Activated CD8-positive, alpha-beta T cell treated with anti-CD3 and anti-CD28 coated beads, Interleukin-2, amount 10 ng/mL, durations not matched to agents 7 days and 5 days (primary cell): ENCODE measurements around the gene PRSS56. TPM values are rescaled to one million over a fixed set of nuclear protein-coding genes. Genes with fewer than 3 reads are reported as not detected.
A peak's percentile ranks its signal among the peaks of the same experiment; 100 is the strongest.
"Not testable (repeated sequence)": the region's sequence is repeated elsewhere in the genome, so short reads cannot be mapped to it uniquely, and the experiment has no call there.

Source experiments
- ATAC-seq: fragments of 150-1000 bp; cut with Tn5 transposase; one replicate; pipeline ENCODE4 v1.10.0; 2021; ENCODE audit warnings: moderate library complexity
- CTCF ChIA-PET: fragments of 350-600 bp; sonication (Branson Sonifier 250); formaldehyde crosslinking; loops from one replicate; lab custom pipeline; 2021; ENCODE audit warnings: antibody characterized with exemption; lab: Charles Lee
- POLR2A ChIA-PET: fragments of 350-600 bp; sonication (Branson Sonifier 250); formaldehyde crosslinking; loops from one replicate; lab custom pipeline; 2021; ENCODE audit warnings: antibody characterized with exemption; lab: Charles Lee
- DNase-seq: peaks from one replicate; pipeline ENCODE4 v3.0.0-alpha.2; 2020
- H3K27ac Mint-ChIP-seq: one replicate; pipeline ENCODE4 v1.8.0; 2021; ENCODE audit warnings: mild to moderate bottlenecking, mixed read lengths
- H3K27me3 Mint-ChIP-seq: one replicate; pipeline ENCODE4 v1.8.0; 2021; ENCODE audit warnings: low read depth, mixed read lengths
- H3K36me3 Mint-ChIP-seq: one replicate; pipeline ENCODE4 v1.8.0; 2021; ENCODE audit warnings: low read depth, mixed read lengths
- H3K4me1 Mint-ChIP-seq: one replicate; pipeline ENCODE4 v1.8.0; 2021; ENCODE audit warnings: low read depth, mixed read lengths
- H3K4me3 Mint-ChIP-seq: one replicate; pipeline ENCODE4 v1.8.0; 2021; ENCODE audit warnings: mild to moderate bottlenecking, mixed read lengths
- H3K9me3 Mint-ChIP-seq: one replicate; pipeline ENCODE4 v1.8.0; 2022; ENCODE audit warnings: mixed read lengths; ENCODE audit not compliant: insufficient read depth
- total RNA-seq, 2 experiments: library from RNA; stranded (reverse); gene quantifications; one replicate each; pipeline ENCODE4 v1.2.3, GENCODE V29; 2021

Gene PRSS56
- total RNA-seq, 2 experiments from 2014 or later = not detected

DNA sequence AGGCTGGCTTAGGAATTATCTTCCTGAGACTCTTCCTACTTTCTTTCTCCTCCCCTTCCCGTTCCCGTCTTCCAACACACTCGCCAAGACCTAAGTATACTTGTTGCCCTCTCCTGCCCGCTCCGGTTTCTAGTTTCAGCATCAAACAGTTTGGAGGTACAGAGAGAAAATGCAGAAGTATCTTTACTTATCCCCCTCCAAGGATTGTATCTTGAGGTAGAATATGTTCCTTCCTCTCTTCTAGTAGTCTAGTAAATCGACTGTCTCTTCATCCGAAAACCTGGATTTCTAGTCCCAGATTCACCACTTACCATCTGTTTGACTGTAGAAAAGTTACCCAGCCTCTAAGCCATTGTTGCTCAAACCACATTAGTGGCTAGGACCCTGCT, 31.1 kb downstream of the PRSS56 start:
- peaks cover 63% of the 10 kb centered on the region for H3K4me1 Mint-ChIP-seq
- ChIA-PET CTCF (interaction anchor here (1.0 kb wide), 1 partner anchor 54 kb away, joined by 3 read pairs; no protein-coding TSS in a partner anchor), POLR2A (interaction anchor here (0.6 to 0.9 kb wide), 7 partner anchors 11 to 531 kb away, joined by 3 to 5 read pairs (median 3); no protein-coding TSS in a partner anchor)
- H3K27me3 Mint-ChIP-seq = no peaks in the 10 kb centered on the region
- peak overlapping the region; percentile 100 for H3K4me3 Mint-ChIP-seq
- peaks cover 43% of the 10 kb centered on the region for H3K36me3 Mint-ChIP-seq
- peak overlapping the region; percentile 100 for H3K27ac Mint-ChIP-seq
- ATAC-seq = no peak
- no peak for DNase-seq
- no peaks in the 10 kb centered on the region for H3K9me3 Mint-ChIP-seq

DNA sequence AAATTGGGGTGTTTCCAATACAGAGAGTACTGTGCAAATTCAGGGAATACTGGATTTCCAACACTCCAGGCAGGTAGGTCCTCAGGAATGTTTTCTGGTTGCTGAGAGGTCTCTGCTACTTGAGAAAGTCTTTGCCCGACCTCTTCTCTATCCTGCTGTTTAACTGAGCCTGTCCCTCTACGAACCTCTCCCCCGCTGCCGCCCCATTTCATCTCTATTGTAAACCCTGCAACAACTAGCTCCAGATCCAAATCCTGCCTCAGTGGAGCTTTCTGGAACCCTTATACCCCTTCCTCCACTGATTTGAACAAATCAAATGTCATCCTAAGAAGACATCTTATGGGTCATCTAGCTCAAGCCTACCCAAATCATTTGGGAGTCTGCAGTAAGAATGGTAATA, 31.6 kb downstream of the PRSS56 start:
- CTCF ChIA-PET = no interaction called here
- ATAC-seq (no peak), DNase-seq (no peak)
- POLR2A ChIA-PET = no interaction called here
- H3K27me3 Mint-ChIP-seq = no peaks in the 10 kb centered on the region
- peak overlapping the region; percentile 100 for H3K27ac Mint-ChIP-seq
- no peaks in the 10 kb centered on the region for H3K9me3 Mint-ChIP-seq
- peaks cover 58% of the 10 kb centered on the region for H3K4me1 Mint-ChIP-seq
- H3K36me3 Mint-ChIP-seq = peaks cover 40% of the 10 kb centered on the region
- H3K4me3 Mint-ChIP-seq = peak overlapping the region; percentile 100

DNA sequence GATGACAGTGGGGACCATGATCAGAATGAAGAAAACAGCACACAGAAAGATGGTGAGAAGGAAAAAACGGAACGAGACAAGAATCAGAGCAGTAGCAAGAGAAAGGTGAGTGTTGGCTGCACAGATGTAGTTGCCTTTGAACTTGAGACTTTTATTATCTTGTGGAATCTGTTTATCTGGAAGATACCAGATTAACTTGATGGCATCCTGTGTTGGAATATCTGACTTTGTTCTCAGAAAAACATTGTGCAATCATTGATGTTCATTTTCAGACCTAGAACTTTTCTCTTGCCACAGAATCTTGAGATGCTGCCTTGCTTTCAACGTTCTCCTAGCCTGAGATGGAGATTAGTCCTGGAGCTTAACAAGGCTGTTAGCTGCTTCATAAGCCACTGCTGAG, 36.2 kb downstream of the PRSS56 start:
- Mint-ChIP-seq H3K4me3 (no peak overlapping the region), H3K36me3 (peaks cover 41% of the 10 kb centered on the region), H3K27ac (peak overlapping the region; percentile 7), H3K9me3 (no peaks in the 10 kb centered on the region), H3K27me3 (no peaks in the 10 kb centered on the region), H3K4me1 (peaks cover 29% of the 10 kb centered on the region)
- CTCF ChIA-PET = interaction anchor here (0.7 kb wide), 1 partner anchor 758 kb away, joined by 3 read pairs; no protein-coding TSS in a partner anchor
- DNase-seq (no peak), ATAC-seq (no peak)
- POLR2A ChIA-PET = no interaction called here

DNA sequence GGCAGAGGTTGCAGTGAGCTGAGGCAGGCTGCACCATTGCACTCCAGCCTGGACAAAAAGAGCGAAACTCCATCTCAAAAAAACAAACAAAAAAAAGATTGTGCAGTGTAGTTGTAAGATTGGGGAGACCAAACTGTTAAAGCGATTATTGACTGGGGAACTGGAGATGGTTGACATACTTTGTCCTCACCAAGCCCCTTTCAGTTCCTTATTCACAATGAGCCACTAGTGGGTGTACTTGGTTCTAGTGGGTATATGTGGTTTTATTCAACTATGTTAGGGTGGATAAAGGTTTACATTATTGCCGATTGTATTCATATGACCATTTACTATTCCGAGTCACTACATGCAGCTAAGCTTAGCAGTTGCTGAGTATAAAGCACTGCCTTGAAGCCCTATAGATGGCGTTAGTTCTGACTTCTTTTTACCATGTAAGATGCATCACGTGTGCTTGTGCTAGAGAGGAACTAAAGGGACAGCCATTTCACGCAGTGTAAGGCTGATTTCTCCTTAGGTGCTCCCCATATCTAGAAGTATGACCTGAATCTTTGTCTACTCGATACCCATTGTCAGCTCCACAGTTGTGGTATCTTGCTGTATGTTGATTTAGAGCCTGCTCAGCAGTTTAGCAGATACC, 42.4 kb downstream of the PRSS56 start:
- ATAC-seq (no peak), DNase-seq (no peak)
- ChIA-PET POLR2A (interaction anchor here (0.9 to 1.2 kb wide), 2 partner anchors 9 to 12 kb away, joined by 3 to 4 read pairs; partner anchors contain the start of genes EIF4E2 and TIGD1), CTCF (interaction anchor here (1.6 kb wide), 1 partner anchor 11 kb away, joined by 3 read pairs; no protein-coding TSS in a partner anchor)
- Mint-ChIP-seq H3K4me3 (no peak overlapping the region), H3K4me1 (peaks cover 10% of the 10 kb centered on the region), H3K27me3 (no peaks in the 10 kb centered on the region), H3K9me3 (no peaks in the 10 kb centered on the region), H3K36me3 (peaks cover 51% of the 10 kb centered on the region), H3K27ac (no peak overlapping the region)

DNA sequence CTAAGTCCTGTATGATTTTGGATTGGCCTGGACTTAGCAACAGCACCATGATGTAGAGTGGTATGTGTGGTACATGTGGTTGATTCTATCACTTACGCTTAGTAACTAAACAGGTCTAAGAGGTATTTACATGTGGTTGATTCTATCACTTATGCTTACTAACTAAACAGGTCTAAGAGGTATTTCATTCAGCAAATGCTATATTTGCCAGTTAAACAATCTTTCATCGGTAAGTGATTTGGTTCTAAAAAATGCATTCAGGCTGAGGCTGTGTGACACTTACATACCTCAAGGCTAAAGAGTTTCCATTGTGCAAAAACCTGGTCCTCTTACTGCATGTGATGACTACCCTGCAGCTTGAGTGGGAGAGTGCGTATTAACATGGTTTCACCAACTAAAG, 43.4 kb downstream of the PRSS56 start:
- Mint-ChIP-seq H3K27me3 (no peaks in the 10 kb centered on the region), H3K4me3 (no peak overlapping the region), H3K27ac (no peak overlapping the region), H3K4me1 (peaks cover 10% of the 10 kb centered on the region), H3K9me3 (no peaks in the 10 kb centered on the region), H3K36me3 (peaks cover 56% of the 10 kb centered on the region)
- CTCF ChIA-PET = interaction anchor here (1.0 to 1.6 kb wide), 2 partner anchors 10 to 14 kb away, joined by 3 to 4 read pairs; no protein-coding TSS in a partner anchor
- POLR2A ChIA-PET = interaction anchor here (1.2 kb wide), 1 partner anchor 10 kb away, joined by 4 read pairs; no protein-coding TSS in a partner anchor
- no peak for ATAC-seq
- no peak for DNase-seq

DNA sequence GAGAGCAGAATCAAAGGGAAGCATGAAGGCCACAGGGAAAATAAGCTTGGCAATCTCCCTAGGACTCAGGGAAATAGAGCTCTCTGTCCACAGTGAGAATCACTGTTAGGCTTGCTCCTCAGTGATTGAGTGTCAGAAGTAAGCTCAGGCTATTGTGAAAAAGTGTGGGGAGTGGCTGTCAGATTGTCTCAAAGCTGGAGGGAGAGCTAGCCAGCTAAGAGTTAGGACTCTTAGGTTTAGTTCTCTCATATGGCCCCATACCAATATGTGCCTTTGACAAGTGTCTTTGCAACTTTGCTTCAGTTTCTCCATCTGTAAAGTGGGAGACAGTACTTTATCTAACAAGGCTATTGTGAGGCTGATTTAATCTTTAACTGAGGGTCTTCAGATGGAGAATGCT, 47.5 kb downstream of the PRSS56 start:
- no peak for ATAC-seq
- POLR2A ChIA-PET = interaction anchor here (0.5 kb wide), 1 partner anchor 608 kb away, joined by 3 read pairs; no protein-coding TSS in a partner anchor
- H3K9me3 Mint-ChIP-seq = no peaks in the 10 kb centered on the region
- H3K4me1 Mint-ChIP-seq = peaks cover 10% of the 10 kb centered on the region
- no peak overlapping the region for H3K4me3 Mint-ChIP-seq
- CTCF ChIA-PET = no interaction called here
- no peak overlapping the region for H3K27ac Mint-ChIP-seq
- peaks cover 53% of the 10 kb centered on the region for H3K36me3 Mint-ChIP-seq
- no peak for DNase-seq
- H3K27me3 Mint-ChIP-seq = no peaks in the 10 kb centered on the region

DNA sequence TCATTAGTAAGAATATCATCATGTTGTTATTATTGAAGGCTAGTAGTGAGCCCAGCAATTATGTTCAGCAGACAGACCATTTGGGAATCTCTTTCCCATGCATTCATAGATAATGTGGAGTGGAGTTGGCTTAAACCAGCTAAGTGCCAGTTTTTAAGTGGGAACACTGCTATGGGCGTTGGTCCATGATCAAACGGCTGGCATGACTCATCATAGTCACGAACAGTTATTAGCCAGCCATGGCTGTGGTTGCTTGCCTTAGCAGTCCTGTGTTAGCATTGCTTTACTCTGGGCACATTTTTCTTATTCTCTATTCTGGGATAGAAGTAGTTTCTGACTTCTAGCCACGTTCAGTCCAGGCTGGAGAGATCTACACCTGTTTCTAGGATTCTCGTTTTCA, 48.0 kb downstream of the PRSS56 start:
- no peak overlapping the region for H3K27ac Mint-ChIP-seq

DNA sequence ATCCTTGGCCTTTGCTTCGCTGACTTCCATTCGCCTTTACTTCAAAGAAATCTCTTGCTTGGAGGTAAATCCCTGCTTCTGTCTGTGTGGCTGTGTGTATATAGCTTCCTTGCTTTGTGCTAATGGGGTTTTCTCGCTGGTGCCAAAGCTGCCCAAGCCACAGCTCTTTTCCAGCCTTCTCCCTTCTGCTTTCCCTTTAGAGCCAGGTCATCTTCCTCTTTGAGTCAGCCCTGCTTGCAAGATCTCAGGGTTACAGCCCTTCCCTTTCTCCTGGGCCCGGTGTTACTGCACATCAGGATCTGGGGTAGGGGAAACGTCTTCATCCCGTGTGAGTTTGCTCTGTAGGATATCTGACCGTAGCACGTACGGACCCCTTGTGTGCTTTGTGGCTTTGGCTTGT, 49.4 kb downstream of the PRSS56 start:
- CTCF ChIA-PET = no interaction called here
- POLR2A ChIA-PET = interaction anchor here (1.2 kb wide), 1 partner anchor 9 kb away, joined by 4 read pairs; no protein-coding TSS in a partner anchor
- Mint-ChIP-seq H3K27ac (no peak overlapping the region), H3K36me3 (peaks cover 62% of the 10 kb centered on the region), H3K27me3 (no peaks in the 10 kb centered on the region), H3K4me3 (no peak overlapping the region), H3K4me1 (no peaks in the 10 kb centered on the region), H3K9me3 (no peaks in the 10 kb centered on the region)
- no peak for DNase-seq
- ATAC-seq = no peak

More for the DNA sequence above, 48.0 kb downstream of the PRSS56 start:
- H3K36me3 Mint-ChIP-seq = peaks cover 57% of the 10 kb centered on the region
- DNase-seq = no peak
- H3K4me3 Mint-ChIP-seq = no peak overlapping the region
- no peaks in the 10 kb centered on the region for H3K9me3 Mint-ChIP-seq
- peaks cover 6% of the 10 kb centered on the region for H3K4me1 Mint-ChIP-seq
- ChIA-PET CTCF (no interaction called here), POLR2A (no interaction called here)
- no peaks in the 10 kb centered on the region for H3K27me3 Mint-ChIP-seq
- ATAC-seq = no peak

DNA sequence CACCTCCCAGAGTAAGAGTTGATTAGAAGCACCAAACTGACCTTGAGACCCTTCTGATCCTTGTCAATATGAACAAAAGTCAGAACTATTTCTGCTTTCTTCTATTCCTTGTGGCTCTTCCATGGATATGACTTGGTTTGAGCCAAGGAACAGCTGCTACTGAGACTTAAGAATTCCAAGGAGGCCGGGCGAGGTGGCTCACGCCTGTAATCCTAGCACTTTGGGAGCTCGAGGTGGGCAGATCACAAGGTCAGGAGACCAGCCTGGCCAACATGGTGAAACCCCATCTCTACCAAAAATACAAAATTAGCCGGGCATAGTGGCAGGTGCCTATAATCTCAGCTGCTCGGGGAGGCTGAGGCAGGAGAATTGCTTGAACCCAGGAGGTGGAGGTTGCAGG, 50.3 kb downstream of the PRSS56 start:
- H3K4me1 Mint-ChIP-seq, H3K27ac Mint-ChIP-seq, H3K27me3 Mint-ChIP-seq, DNase-seq, POLR2A ChIA-PET, H3K9me3 Mint-ChIP-seq, H3K4me3 Mint-ChIP-seq, CTCF ChIA-PET, ATAC-seq: not testable (repeated sequence)
- peaks cover 59% of the 10 kb centered on the region for H3K36me3 Mint-ChIP-seq

DNA sequence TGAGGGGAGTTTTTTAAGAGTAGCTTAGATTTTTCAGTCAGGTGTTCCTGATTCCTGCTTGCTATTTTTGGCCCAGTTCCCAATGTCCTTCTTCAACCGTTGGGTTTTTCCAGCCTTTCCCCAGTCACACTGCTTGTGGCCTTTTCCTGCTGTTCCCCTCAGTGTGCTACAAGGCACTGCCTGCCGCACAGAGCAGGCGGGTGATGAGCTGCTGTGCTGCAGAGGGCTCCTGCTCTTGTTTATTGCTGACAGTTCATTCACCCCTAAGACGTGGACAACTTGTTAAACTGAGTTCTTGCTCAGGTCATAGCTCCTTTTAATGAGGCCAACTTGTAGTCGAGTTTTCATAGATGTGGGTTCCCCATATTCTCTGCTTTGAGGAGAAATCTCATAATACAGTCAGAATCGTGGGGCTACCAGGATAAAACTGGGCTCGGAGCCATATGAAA, 50.9 kb downstream of the PRSS56 start:
- H3K4me1 Mint-ChIP-seq = no peaks in the 10 kb centered on the region
- no peak overlapping the region for H3K27ac Mint-ChIP-seq
- H3K4me3 Mint-ChIP-seq = no peak overlapping the region
- CTCF ChIA-PET = no interaction called here
- ATAC-seq (no peak), DNase-seq (no peak)
- POLR2A ChIA-PET = no interaction called here
- no peaks in the 10 kb centered on the region for H3K9me3 Mint-ChIP-seq
- peaks cover 55% of the 10 kb centered on the region for H3K36me3 Mint-ChIP-seq
- no peaks in the 10 kb centered on the region for H3K27me3 Mint-ChIP-seq

DNA sequence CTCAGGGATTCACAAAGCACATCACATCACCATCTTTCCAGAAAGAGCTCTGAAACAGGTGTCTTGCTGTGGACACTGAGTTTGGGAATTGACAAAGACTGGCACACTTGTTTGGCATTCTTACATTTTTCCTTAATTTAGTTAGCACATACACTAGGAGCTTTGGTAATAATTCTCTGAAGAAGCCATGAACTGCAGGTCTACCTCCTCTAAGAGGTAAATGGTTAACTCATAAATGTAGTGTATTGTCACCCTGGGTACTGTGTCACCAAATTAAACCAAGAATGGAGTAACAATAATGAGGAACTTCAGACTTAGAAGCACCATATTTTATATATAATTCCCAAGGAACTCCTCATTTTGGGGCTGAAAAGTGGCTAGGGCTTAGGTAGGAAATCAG, 52.9 kb downstream of the PRSS56 start:
- CTCF ChIA-PET = no interaction called here

DNA sequence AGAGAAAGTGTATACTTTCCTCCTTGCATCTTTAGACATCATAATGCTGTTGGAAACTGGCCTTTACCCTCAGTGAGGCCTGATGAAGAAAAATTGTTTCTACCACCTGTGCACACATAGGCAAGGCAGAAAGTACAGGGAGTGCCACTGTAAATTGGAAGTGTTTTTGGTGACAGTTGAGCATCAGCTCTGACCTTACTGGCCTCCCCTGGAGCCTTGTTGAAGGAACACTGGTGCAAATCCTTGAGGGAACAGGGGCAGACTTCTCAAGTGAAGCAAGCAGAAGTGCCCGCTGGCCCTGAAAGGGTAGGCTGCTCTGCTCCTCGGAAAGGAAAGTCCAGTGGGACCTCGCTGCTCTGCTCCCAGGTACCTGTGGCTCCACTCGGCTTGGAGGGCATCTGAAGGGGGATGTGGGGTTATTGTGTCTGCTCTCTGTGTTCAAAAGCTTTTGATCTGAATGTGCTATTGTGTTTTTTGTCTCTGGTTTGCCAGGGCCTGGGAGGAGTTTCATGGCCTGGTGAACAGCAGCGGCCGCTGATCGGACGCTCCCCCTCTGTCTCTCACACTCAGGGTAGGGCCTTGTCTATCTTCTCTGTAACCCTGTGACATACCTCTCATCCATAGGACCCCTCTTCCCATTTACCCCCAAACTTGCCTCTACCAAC, 53.7 kb downstream of the PRSS56 start:
- Mint-ChIP-seq H3K27ac (no peak overlapping the region), H3K4me1 (no peaks in the 10 kb centered on the region), H3K27me3 (no peaks in the 10 kb centered on the region), H3K36me3 (peaks cover 36% of the 10 kb centered on the region), H3K9me3 (no peaks in the 10 kb centered on the region), H3K4me3 (no peak overlapping the region)
- POLR2A ChIA-PET = no interaction called here
- CTCF ChIA-PET = interaction anchor here (1.3 kb wide), 1 partner anchor 11 kb away, joined by 3 read pairs; no protein-coding TSS in a partner anchor
- DNase-seq (no peak), ATAC-seq (no peak)

More for the DNA sequence above, 52.9 kb downstream of the PRSS56 start:
- Mint-ChIP-seq H3K4me1 (no peaks in the 10 kb centered on the region), H3K27ac (no peak overlapping the region), H3K27me3 (no peaks in the 10 kb centered on the region), H3K9me3 (no peaks in the 10 kb centered on the region), H3K36me3 (peaks cover 41% of the 10 kb centered on the region), H3K4me3 (no peak overlapping the region)
- no peak for ATAC-seq
- no peak for DNase-seq
- POLR2A ChIA-PET = no interaction called here
